Measurements from ENCODE around the gene CDYL2. TPM values are rescaled to one million over a fixed set of nuclear protein-coding genes. Genes with fewer than 3 reads are reported as not detected.

The CDYL2 gene
- total RNA-seq, 1 donor from 2014 or later: 8.4 TPM

DNA sequence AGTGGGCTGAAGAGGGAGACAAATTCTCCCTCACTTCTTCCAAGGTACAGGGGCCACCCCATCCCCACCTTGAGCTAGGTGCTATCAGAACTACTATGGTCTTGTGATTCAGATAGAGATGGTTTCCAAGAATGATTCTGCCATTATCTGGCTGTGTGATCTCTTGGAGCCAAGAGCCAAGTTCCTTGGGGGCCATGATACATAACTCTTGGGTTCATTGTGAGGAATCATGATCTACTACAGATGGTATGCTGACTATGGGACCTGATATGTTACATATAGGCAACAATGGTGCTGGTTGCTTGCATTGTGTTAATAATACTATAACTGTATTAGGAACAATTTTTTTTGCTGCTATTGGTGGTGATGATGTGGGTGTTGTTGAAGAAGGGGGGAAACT lies 217.9 kb downstream of the CDYL2 start:
- no peak for DNase-seq (ENCODE audit: low read depth)
- Histone ChIP-seq H3K27me3 (ENCODE audit: control insufficient read depth, insufficient read depth, low read length) (no peaks in the 10 kb centered on the region), H3K4me3 (ENCODE audit: low read depth, low read length) (no peak overlapping the region), H3K36me3 (ENCODE audit: control insufficient read depth, insufficient read depth, low read length) (no peaks in the 10 kb centered on the region)
- TF ChIP-seq, protein P1, sequence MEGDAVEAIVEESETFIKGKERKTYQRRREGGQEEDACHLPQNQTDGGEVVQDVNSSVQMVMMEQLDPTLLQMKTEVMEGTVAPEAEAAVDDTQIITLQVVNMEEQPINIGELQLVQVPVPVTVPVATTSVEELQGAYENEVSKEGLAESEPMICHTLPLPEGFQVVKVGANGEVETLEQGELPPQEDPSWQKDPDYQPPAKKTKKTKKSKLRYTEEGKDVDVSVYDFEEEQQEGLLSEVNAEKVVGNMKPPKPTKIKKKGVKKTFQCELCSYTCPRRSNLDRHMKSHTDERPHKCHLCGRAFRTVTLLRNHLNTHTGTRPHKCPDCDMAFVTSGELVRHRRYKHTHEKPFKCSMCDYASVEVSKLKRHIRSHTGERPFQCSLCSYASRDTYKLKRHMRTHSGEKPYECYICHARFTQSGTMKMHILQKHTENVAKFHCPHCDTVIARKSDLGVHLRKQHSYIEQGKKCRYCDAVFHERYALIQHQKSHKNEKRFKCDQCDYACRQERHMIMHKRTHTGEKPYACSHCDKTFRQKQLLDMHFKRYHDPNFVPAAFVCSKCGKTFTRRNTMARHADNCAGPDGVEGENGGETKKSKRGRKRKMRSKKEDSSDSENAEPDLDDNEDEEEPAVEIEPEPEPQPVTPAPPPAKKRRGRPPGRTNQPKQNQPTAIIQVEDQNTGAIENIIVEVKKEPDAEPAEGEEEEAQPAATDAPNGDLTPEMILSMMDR (IDR thresholded peaks at IDR 0.05; ENCODE audit: insufficient read depth, low read length, poor library complexity, severe bottlenecking): no peak

DNA sequence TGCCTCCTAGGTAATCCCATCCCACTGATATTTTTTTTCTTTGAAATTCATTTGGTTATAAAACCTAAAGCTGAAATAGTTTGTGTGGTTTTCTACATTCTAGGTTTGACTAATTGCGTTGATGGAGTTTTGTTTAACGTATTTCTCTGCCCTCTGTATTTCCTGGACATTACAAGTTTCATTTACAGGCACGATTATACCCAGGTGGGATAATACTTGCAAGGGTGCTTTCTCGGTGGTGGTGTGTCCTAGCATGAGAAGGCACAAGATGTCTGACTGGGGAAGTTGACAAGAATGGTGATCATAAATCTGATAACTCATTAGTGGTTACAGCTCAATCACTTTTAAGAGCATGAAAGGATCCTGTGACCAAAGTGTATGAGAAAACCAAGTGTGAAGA lies 218.6 kb downstream of the CDYL2 start:
- no peaks in the 10 kb centered on the region for H3K27me3 ChIP-seq (ENCODE audit: control insufficient read depth, insufficient read depth, low read length)
- no peaks in the 10 kb centered on the region for H3K36me3 ChIP-seq (ENCODE audit: control insufficient read depth, insufficient read depth, low read length)
- H3K4me3 ChIP-seq (ENCODE audit: low read depth, low read length): no peak overlapping the region
- TF ChIP-seq, protein P1 (IDR thresholded peaks at IDR 0.05; ENCODE audit: insufficient read depth, low read length, poor library complexity, severe bottlenecking): no peak
- DNase-seq (ENCODE audit: low read depth): no peak

DNA sequence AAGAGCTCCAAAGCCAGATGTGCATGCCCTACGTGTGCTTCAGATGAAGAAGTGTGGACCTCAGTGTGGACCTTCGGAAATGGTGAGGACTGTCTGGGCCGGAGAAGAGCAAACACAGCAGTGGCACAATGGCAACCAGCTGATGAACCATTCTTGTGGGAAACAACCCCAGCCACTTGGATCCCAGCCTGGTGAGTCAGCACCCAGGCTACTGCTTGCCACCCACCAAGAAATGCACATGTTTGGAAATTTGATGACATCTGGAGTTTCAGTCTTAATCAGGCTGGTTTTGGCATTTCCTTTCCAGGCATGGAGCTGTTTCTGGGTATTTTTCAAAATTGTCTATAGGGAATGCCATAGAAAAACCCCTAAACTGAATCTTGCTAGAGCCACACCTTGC lies 220.9 kb downstream of the CDYL2 start:
- DNase-seq (ENCODE audit: low read depth): no peak
- H3K36me3 ChIP-seq (ENCODE audit: control insufficient read depth, insufficient read depth, low read length): no peaks in the 10 kb centered on the region
- TF ChIP-seq, protein P1 (IDR thresholded peaks at IDR 0.05; ENCODE audit: insufficient read depth, low read length, poor library complexity, severe bottlenecking): no peak
- H3K4me3 ChIP-seq (ENCODE audit: low read depth, low read length): no peak overlapping the region
- H3K27me3 ChIP-seq (ENCODE audit: control insufficient read depth, insufficient read depth, low read length): no peaks in the 10 kb centered on the region

DNA sequence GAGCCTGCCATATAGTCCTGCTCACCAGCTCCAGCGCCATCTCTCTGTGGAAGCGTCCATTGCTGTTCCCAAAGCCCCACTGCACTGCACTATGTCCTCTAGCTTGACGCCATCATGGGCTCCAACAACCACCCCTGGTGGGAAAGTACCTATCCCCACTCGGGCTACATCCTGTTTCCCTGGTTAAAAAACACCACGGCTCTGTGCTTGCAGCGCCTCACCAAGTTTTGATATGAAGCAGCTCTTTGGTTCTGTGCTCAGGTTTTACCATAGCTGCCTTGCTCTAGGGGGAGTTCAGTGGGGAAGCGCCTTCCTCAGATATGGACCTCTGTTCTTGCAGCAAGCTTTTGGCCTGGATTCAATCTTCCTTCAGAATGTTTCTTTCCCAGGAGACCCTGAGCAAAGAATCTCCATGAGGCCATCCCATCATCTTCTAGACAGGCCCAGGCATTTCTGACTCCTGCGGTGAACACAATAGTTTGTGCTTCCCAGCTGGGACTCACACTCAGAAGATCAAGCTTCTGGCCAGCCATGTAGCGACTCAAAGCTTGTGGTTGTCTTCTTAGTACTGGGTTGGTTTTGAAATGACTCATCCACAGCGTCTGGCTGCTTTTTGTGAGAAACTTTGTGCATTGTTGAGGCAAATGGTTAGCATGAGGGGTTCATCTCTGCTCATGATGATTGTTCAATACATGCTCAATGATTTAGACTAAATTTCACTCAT lies 224.1 kb downstream of the CDYL2 start:
- peak; percentile 65 for DNase-seq (ENCODE audit: low read depth)
- TF ChIP-seq, protein P1 (IDR thresholded peaks at IDR 0.05; ENCODE audit: insufficient read depth, low read length, poor library complexity, severe bottlenecking): no peak
- Histone ChIP-seq H3K36me3 (ENCODE audit: control insufficient read depth, insufficient read depth, low read length) (no peaks in the 10 kb centered on the region), H3K27me3 (ENCODE audit: control insufficient read depth, insufficient read depth, low read length) (no peaks in the 10 kb centered on the region), H3K4me3 (ENCODE audit: low read depth, low read length) (no peak overlapping the region)

DNA sequence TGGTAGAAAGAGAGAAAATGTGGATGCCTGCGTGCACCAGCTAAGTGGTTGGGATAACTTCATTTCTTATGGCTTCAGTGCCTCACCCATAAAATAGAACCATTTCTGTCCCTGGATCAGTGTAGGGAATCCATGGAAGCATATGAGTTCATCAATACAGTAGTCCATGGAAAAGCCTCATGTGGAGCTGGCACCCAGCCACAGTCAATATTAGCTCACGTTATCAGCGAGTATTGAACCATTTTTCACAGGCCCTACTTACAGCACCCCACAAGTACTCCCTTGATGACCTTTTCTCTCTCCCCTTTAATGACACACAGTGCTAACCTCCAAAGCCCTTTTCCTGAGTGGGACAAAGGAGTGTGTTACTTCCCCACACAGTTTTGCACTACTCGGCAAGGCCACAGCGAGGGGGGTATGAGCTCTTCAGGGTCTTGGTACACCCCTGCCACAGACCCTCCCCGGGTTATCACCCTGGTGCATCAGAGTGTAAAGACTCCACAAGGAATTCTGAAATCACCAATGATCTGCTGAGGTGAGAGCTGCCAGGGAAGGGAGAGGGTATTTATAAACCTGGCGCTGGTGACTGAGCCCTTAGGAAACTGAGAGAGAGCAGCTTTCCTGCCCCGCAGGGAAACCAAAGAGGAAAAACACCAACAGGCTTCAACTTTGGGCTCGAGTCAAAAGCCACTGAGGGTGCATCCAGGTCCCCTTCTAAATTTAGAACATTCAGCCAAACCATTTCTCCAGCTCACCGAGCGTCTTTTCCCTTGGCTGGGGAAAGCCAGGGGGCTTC lies 226.7 kb downstream of the CDYL2 start:
- DNase-seq (ENCODE audit: low read depth): no peak
- Histone ChIP-seq H3K27me3 (ENCODE audit: control insufficient read depth, insufficient read depth, low read length) (no peaks in the 10 kb centered on the region), H3K4me3 (ENCODE audit: low read depth, low read length) (no peak overlapping the region), H3K36me3 (ENCODE audit: control insufficient read depth, insufficient read depth, low read length) (no peaks in the 10 kb centered on the region)
- TF ChIP-seq, protein P1 (IDR thresholded peaks at IDR 0.05; ENCODE audit: insufficient read depth, low read length, poor library complexity, severe bottlenecking): no peak
